Mammary epithelial cell (primary cell): Measurements from ENCODE around the gene STAB1.

Experiments used
- CTCF ChIP-seq, 2 donors: IDR thresholded peaks in 1 of 2; conservative IDR thresholded peaks in 1 of 2; 2 replicates each; pipeline ENCODE4 v1.5.1; 2011 to 2012; ENCODE audit warnings: inconsistent platforms in 2 of 2, low read length in 2 of 2, mild to moderate bottlenecking in 2 of 2, control low read depth in 1 of 2, low read depth in 1 of 2; ENCODE audit not compliant: insufficient read depth in 1 of 2; ENCODE audit errors: extremely low read depth in 1 of 2
- EZH2 ChIP-seq: IDR thresholded peaks from 2 replicates; pipeline ENCODE4 v1.6.1; 2012; ENCODE audit warnings: low read length, inconsistent platforms, borderline replicate concordance

GRCh38 chr3:52498137-52499054 lies 3.3 kb downstream of the STAB1 start:
- TF ChIP-seq CTCF (conservative IDR thresholded peaks at IDR 0.05 in 1 of 2, IDR thresholded peaks at IDR 0.05 in 1 of 2; ENCODE audit: extremely low read depth in 1 of 2, insufficient read depth in 1 of 2, low read depth in 1 of 2, low read length in 2 of 2), result no peak
- TF ChIP-seq EZH2, result no peak
